SH-SY5Y (cell line): Measurements from ENCODE around the gene HSP90AB1.

Source experiments
- GATA2 ChIP-seq: IDR thresholded peaks from 2 replicates; pipeline ENCODE4 v1.6.1; 2011; ENCODE audit warnings: mild to moderate bottlenecking, low read depth, low read length
- GATA3 ChIP-seq: IDR thresholded peaks from 2 replicates; pipeline ENCODE4 v1.6.1; 2011; ENCODE audit warnings: low read depth, mild to moderate bottlenecking, low read length, moderate library complexity

DNA sequence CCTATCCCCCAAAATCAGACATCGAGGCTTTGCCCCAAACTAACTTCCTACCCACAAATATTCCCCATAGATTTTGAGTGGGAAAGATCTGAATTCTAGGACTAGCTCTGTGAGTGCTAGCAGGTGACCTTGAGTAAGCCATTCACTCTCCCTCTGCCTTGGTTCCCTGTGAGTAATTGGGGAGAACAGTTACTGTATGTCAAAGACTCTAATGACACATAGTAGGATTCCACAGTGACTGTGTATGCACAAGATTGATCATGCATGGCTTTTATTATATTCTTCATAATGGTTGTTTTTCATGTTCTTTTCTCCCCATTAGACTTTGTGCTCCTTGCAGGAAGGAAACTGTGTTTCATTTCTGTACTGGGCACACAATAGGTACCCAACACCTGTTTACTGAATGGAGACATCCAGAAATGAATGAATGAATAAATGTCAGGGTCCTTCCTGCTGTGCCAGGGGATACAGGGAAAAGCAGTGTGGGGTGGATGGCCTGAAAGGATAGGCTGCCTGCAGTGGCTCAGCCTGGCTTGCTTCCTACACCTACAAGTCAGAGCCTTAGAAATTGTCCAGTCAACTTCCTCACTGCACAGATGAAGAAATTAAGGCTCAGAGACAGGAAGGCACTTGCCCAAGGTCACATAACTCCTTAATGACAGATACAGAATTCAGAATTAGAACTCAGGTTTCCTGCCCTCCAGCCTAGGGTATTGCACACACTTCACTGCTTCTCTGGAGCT, 22.4 kb downstream of the HSP90AB1 start:
- TF ChIP-seq GATA3 (no peak), GATA2 (no peak)
